Measurements from ENCODE around the gene ASCL4.

Gene ASCL4

DNA sequence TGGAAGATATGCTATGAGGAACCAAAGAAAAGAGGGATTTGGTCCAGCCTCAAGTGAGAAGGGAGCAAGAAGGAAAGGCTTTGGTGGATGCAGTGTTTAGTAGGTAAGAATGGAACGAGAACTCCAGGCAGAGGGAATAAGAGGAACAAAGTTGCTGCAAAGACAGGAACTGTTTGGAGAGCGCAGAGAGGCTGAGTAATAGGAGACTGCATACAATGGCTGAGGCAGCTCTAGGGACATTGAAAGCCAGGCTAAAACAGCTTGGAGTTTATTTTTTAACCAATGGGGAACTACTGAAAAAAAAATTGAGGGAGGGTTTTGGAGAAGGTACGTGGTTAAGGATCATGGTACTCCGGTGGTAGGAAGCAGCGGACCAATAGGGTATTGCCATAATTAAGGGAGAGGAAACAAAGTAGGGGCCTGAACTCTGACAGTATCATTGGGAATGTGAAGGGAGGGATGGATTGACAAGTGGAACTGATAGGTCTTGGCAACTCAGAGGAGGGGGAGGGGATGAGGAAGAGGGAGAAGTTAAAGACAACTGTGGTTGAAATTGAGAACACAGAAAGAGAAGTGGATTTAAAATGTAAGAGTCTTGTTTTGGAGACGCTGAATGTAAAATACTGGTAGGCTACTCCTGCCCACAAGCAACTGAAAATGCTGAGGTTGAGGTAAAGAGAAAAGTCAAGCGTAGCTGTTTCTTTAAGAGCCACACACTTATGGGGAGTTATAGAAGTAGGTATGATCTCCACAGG, 4.8 kb downstream of the ASCL4 start:
- no peak for DNase-seq

DNA sequence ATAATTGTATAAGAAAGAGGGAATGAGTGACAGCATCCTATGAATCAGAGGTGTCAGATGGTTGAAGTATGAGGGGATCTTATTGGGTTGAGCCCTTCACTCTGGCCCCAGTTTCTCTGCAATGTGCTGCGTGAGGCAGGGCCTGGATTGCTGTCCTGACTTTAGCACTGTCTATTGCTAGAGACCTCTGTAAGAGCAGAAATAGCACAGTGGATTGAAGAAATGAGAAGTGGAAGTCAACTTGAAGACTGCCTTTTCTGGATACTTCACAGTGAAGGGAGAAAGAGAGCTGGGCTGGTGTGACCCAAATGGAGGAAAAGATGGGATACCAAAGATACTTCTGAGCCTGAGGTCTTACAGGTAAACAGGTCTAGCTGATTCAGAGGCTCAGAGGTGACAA, 5.8 kb downstream of the ASCL4 start:
- no peak for DNase-seq

DNA sequence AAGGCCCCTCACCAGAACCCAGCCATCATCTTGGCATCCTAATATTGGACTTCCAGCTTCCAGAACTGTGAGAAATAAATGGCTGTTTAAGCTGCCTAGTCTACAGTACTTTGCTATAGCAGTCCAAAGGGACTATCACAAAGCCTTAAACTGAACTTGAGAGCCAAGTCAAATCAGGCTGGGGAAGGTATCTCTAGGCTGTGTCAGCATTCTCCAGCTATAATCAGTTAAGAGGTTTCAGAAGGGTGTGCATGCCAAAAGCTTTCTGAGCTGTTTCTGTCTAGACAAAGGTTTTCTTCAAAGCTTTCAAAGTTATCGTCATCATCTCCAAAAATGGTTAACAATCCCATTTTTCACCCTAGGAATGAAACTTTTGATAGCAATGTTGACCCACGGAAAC, 7.6 kb downstream of the ASCL4 start:
- no peak for DNase-seq

DNA sequence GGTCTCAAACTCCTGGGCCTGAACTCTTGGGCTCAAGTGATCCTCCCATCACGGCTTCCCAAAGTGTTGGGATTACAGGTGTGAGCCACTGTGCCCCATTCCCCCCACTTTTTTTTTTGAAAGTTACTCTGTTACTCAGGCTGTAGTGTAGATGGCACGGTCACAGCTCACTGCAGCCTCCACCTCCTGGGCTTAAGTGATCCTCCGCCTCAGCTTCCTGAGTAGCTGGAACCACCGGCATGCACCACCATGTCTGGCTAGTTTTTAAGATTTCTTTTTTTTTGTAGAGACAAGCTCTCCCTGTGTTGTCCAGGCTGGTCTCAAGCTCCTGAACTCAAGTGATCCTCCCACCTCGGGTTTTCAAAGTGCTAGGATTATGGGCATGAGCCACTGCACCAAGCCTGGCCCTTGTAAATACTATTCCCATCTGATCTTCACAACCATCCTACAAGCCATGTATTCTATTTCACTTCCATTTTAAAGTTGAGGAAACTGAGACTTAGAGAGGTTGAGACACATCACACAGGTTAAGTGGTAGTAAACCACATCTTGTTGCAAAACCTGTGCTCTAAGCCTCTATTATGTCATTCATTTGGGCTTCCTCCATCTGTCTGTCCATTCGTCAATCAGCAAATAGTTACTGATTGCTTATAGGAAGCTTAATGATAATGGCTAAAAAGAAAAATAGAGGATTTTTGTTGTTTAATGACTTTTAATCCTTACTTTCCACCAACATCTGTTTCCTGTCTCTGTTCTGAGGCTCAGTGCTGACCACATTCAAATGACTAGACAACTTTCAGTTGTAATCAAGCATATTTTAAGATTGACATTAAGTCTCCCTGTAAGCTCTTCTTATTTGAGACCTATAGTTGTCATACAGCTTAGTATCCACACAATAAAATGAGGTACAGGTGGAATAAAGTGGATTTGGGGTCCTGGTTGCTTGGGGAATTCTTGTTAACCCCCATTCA, 9.2 kb downstream of the ASCL4 start:
- DNase-seq = no peak

DNA sequence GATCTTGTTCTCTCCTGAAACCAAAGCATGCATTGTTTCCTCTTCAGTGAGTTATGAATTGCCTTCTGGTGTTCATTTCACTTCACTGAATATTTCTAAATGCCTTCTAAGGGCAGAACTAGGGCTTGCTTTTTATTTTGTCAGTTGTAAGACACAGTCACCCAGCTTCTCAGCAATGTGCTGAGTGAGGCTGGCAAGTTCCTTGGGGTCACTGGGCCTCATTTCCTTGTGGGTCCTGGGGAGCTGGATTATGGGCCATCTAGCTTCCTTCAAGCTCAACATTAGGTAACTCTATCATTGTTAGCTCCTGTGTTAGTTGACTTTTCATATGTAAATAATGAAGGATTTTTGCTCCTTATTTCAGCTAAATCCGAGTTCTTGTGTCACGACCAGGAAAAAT, 13.8 kb downstream of the ASCL4 start:
- DNase-seq = no peak

DNA sequence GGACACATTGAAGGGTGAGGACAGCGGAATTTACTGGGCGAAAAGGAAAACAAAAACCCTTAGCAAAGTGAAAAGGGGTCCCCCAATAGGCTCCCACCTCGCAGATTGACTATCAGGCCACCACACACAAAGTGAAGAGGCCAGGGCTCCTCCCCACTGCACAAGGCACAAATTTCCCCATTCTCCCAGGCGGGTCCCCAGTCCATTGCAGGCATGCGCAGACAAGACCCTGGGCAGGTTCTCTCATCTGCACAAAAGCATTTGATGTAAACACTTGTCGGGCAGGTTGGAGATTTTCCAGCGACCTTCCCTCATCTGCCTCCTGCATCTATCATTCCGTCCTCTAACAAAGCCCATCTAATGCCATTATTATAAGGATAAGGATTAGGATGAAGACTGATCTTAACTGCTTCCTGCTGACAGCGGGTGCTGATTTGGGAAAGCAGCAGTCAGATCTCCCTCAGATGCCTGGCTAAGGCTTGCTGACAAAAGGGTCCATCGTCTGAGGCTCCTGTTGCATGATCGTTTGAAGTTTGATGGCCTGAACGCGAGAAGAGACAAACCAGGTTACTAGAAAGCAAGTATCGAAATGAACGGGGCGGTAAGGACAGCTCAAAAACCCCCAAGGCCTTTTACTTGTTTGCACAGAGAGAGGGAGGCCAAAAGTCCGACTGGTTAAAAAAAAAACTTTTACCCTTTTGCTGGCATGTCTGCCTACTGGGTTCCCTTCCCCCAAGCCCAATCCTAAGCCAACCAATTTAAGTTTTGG, 14.4 kb downstream of the ASCL4 start:
- no peak for DNase-seq

DNA sequence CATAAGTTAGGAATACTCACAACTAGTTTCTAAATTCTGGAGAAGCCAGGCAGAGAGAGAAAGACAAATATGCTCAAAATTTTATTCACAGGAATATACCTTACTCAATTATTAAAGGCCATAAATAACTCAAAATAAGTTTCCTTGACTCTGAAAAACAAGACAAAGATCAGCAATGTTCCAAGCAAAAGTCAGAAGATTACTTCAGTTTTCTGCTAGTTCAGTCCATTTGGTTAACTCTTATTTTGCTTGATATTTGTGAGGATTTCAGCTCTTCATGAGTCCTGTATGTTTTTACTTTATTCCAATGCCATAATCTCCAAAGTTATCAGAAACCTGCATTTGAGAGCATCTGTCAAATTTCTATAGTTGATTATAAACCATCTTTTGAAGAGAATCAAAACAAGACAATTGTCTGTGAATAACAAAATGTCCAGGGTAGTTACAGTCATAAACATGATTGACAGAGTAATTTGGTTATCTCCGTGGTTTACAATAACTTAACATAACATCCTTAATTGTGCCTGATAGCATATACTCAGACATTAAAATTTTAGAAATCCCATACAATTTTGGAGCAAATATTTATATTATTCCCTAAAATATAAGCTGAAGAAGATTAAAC, 17.1 kb downstream of the ASCL4 start:
- no peak for DNase-seq

DNA sequence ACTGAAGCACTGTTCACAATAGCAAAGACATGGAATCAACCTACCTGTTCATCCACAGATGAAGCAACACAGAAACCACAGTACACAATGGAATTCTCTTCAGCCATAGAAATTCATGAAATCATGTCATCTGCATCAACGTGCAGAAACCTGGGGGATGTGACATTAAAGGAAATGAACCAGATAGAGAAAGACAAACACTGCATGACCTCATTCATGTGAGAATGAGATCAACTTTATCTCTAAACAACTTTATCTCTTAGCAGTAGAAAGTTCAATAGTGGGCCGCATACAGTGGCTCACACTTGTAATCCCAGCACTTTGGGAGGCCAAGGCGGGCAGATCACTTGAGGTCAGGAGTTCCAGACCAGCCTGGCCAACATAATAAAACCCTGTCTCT, 19.9 kb downstream of the ASCL4 start:
- DNase-seq = no peak

DNA sequence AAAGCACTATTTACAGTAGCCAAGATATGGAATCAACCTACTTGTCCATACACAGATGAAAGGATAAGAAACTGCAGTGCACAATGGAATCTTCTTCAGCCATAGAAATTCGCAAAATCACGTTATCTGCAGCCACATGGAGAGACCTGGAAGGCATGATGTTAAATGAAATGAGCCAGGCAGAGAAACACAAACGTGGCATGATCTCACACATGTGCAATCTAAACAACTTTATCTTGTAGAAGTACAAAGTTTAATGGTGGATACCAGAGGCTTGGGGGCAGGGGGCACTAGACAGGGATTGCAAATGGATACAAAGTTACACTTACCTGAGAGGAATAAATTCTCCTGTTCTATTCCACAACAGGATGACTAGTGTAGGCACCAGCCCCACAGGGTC, 24.1 kb downstream of the ASCL4 start:
- DNase-seq = no peak

DNA sequence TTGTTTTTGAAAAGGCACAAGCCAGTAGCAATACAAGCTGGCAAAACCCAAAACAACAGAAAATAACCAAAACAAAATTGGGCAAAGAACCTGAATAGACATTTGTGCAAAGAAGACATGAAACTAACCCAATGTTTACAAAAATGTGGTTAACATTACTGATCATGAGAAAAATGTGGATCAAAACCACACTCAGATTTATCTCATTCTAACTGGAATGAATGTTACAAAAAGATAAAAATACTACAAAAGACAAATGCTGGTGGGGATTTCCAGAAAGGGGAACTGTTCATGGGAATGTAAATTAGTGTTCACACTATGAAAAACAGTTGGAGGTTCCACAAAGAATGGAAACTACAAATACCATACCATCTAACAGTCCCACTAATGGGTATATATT, 26.6 kb downstream of the ASCL4 start:
- no peak for DNase-seq

DNA sequence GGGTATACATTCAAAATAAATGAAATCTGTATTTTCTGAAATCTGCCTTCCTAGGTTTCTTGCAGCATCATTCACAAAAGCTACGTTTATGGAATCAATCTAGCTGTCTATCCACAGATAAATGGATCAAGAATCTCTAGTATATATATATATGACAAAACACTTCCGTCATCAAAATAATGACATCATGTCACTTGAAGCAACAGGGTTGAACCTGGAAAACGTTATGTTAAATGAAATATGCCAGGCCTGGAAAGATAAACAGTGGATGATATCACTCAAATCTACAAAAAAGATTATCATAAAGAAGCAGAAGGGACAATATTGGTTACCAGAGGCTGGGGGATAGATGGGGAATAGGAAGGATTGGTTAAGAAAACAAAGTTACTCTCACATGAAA, 28.6 kb downstream of the ASCL4 start:
- DNase-seq = no peak

DNA sequence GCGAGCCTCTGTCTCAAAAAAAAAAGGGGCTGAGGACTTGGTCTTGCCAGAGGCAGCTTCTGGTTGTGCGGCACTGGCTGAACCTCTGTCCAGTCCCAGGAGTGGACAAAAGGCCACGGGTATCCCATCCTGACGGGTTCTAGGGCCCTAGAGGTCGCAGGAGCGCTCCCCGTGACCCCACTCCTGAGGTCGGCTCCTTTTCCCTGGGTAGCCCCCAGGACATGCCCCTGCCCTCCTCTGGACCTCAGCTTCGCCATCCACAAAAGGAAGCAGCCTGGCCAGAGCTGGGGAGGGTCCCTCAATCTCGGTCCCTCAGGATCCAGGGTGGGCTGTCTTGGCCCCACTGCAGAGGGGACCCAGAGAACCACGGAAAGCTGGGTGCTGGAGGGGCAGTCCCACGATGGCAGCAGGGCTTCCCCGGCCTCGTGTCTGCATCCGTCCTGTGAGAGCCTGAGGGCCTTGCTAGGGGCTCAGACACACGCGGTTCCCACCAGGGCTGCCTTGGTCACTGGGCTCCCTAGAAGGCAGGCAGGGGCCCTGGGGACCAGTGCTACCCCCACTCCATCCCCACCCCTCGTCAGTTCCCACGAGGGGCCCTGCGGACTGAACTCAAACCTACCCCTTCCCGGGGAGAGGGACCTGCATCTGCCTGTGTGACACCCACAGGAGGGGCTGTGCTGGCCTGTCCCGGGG, 31.1 kb downstream of the ASCL4 start:
- DNase-seq = no peak

DNA sequence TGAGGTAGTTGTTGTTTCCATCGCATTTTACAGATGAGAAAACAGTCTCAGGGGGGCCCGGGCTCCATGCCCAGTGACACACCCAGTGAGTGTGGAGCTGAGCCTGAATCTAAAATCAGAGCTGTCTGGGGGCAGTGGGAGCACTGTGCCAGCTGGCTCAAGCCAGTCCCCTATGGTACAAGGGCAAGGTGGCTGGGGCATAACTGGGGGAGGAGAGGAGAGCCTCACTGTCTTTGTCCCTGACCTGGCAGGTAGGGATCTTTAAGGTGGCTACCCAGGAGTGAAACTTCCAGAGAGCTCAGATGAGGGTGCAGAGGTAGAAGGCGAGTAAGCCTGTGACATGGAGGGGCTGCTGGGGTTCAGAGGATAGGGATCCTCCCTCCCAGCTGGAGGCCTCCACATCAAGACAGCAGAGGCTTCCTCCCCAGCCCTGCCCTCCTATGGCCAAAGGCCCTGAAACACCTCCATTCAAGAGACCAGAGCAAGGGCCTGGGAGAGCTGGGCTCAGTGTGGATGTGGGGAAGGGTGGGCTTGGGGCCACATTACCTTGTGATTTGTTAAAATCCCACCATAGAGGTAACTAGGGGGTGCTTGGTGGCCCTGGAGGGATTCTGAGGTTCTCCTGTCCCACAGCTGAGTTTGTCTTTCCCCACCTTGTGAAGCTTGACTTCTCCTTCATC, 33.1 kb downstream of the ASCL4 start:
- no peak for DNase-seq

DNA sequence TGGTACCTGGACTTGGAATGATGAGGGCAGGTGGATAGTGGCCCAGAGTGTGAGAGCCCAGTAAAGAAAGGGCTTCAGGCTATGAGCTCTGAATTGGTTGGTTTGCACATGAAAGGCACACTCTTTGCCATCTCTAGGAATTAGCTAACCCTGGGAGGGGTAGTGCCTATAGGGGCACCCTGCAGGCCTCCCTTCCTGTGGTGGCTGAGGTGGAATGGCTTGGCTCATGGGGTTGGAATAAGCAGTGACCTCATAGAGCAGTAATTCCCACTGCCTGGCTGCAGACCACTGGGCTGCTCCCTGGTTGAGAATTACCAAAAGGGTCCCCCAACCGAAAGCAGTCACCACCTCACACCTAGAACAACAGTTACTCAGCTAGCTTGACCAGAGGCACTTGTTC, 42.7 kb downstream of the ASCL4 start:
- no peak for DNase-seq

DNA sequence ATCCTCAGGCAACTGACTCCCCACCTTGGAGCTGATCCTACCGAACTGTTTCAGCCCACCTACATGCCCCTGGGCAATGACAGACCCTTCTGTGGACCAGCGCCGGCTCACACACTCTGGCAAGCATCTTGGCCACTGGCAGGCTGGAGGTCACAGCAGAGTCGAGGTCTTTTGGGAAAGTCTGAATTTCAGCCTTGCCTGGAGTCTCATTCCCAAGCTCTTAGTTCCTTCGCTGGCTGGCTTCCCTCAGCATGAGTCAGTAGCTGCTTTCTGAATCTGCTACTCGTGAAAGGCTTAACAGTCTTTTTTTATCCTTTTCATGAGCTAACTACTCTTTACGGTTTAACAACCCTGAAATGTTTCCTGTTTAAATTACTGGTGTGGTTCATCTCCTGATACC, 44.5 kb downstream of the ASCL4 start:
- DNase-seq = no peak

DNA sequence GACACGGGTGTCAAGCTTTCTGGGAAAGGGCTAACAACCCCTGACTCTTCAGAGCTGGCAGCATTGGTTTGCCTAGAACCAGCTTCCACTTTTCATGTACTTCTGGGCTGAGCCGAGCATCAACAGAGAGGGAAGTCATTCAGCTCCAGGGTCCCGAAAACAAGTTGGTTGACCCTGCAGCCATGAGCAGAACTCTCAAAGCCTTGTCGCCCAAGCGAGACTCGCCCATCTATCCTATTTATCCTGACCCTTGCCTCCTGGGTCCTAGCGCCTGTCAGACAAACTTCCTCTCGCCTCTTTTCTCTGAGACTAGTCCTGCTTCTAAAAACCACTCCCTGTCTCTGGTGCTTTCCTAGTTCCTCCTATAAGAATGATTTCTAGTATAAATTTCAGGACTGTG, 47.9 kb downstream of the ASCL4 start:
- no peak for DNase-seq

Measured in DMS79 treated with DMSO at 0.1 percent for 48 hours (cell line).